ENCODE data around the gene PDCD7.
"Not testable (repeated sequence)": the region's sequence is repeated elsewhere in the genome, so short reads cannot be mapped to it uniquely, and the experiment has no call there.

PDCD7 gene

DNA sequence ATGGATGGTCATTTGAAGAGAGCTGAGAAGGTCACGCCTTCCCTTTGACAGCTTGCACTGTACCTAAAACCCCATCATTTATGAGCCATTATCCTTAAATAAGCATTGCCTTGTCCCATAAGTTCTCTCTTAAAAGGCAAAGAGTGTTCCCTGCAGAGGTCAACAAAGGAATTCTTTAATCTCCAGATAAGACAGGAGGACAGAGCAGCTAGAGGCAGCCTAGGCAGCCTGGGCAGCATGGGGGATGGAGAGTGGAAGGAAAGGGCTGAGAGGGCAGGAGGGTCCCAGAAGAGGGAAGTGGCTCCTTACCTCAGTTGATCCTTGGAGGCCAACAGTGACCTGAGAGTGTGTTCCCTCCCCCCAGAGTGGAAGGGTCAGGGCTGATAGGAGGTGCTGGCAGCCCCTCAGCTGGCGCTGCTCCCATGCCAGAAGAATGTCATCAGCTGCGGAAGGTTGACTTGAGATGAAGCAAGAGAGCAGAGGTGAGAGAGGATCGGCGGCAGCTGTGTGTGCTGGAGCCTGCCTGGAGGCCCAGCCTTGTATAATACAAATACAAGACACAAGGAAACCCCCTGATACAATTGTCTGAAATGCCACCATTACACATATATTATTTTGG is 44.3 kb downstream of the PDCD7 start:
- DNase-seq = no peak

- no peak for DNase-seq
Observed at GRCh38 chr15:65088643-65089021, 45.0 kb downstream of the PDCD7 start.

GRCh38 chr15:65087873-65088642 is 45.5 kb downstream of the PDCD7 start:
- no peak for DNase-seq

GRCh38 chr15:65087411-65087810 is 46.2 kb downstream of the PDCD7 start:
- DNase-seq = no peak

- no peak for DNase-seq
Observed at GRCh38 chr15:65086680-65087111, 46.9 kb downstream of the PDCD7 start.

DNA sequence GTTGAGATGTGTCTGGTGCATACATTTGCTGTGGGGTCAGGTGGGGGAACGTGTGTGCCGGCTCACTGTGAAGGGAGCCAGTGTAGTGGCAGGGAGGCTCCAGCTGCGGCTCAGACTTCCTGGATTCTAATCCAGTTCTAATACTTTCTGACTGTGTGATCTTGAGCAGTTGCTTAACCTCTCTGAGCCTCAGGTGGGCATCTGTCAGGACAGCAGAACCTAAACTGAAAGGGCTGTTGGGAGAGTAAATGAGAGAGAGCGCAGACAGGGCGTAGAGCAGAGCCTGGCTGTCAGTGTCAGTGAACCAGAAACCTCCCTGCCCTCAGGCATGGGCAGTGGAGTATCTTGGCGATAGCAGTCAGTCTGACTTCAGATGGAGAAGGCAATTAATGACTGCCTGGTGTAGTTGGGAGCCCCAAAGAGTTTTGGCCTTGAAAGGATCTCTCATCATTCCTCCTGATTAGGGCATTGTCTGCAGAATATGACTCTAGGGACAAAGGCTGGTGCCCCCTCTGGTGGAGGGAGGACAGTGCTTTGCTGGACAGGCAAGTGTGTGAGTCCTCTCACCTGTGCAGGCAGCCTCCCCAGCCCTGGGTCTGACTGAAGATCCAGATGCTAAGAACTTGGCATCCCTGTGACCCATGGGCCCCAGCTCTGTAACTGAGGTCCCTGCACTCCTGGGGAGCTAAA is 47.5 kb downstream of the PDCD7 start:
- no peak for DNase-seq

DNA sequence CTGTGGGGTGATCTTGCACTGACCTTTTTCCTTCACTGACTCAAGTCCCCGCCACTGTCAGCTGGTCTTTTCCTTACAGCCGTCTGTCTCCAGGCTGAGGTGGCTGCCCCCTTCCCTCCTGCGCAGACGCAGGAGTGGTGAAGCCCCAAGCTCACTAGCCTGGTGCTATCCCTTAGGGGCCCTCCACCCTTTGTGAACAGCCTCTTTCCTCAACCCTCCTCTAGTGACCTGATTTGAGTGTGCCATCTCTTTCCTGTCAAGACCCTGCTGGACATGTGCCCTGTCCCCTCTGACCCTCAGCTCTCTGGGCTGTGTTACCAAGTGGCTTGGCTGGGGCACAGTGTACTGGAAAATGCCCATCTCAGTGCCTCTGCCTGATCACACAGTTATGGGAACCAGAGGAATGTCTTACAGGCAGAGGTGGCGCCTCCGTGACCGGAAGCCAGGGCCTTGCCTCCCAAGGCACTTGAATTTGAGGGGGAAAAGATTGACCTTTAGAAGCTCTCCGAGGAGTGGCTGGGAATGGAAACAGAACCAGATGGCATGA is 48.3 kb downstream of the PDCD7 start:
- no peak for DNase-seq

GRCh38 chr15:65084500-65085206 is 49.0 kb downstream of the PDCD7 start:
- DNase-seq = no peak

DNA sequence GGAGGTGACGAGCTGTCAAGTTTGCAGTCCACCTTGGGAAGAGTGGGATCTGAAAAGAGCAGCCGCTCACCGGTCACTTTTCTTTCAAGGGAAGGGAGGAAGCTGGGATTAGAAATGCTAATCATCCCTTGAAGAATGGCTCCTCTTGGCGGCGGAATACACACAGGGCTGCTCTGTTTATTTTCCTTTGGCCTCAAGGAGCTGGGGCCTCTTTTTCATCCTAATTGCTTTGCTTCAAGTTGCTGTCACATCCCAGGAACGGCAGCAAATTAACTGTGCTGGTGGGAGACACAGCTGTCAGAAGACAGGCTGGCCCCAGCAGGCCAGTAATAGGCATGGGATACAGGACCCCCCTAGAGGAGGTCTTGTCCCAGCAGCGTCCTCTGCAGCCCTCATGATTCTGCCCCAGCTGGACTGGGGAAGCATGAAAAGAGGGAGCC is 50.3 kb downstream of the PDCD7 start:
- DNase-seq = no peak

DNA sequence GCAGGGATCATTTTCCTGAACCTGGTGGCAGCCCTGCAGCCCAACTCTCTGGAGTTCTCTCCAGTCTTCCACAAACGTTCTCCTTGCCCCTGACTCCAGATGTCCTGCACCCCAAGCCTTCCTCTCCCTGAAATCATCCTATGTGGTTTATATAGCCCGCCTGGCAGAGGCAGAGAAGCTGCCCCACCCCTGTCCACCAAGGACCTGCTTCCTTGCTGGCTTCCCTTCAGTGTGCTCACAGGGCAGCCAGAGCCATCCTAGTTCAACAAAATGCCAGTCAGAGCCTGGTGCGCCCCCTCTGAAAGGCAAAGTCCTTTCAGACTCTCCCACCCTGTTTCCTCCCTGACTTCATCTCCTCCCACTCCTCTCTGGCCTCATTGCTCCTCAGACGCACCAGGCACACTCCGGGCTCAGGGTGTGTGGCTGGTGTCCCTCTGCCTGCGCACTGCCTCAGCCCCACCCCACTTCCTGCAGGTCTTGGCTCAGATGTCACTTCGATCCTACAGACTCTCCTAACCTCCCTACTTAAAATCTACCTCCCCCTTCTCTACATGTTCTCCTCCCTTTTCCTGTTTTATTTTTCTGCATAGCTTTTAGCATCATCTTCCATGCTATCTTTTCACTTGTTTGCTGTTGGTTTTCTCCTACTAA is 51.2 kb downstream of the PDCD7 start:
- no peak for DNase-seq

GRCh38 chr15:65081758-65082157 is 51.9 kb downstream of the PDCD7 start:
- DNase-seq = no peak

DNA sequence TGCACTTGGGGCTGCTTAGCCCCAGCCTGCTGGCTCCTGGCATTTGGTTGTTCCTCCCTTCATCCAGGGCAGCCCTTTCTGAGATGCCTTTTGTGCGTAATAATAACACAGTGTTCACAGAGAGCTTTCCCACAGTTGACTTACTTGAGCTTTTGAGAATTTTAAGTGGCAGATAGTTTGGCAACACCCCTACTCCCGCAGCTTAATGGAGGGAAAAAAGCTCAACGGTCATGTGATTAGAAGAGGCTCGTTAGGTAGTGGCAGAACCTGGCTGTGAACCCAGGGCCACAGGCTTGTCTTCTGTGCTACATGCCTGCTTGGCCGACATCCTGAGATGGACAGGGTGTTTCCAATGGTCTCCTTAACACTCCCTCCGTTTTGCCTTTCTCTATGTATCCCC is 52.3 kb downstream of the PDCD7 start:
- DNase-seq = no peak

- DNase-seq = no peak
Observed at GRCh38 chr15:65079580-65079979, 54.0 kb downstream of the PDCD7 start.

GRCh38 chr15:65077981-65078352 is 55.6 kb downstream of the PDCD7 start:
- no peak for DNase-seq

- no peak for DNase-seq
Observed at GRCh38 chr15:65077291-65077980, 56.2 kb downstream of the PDCD7 start.

- no peak for DNase-seq
Observed at GRCh38 chr15:65076486-65077290, 56.9 kb downstream of the PDCD7 start, which contains the start of gene KBTBD13. KBTBD13 (plus strand) TSS chr15:65076746; CDS start chr15:65076816, 70 bp downstream.

DNA sequence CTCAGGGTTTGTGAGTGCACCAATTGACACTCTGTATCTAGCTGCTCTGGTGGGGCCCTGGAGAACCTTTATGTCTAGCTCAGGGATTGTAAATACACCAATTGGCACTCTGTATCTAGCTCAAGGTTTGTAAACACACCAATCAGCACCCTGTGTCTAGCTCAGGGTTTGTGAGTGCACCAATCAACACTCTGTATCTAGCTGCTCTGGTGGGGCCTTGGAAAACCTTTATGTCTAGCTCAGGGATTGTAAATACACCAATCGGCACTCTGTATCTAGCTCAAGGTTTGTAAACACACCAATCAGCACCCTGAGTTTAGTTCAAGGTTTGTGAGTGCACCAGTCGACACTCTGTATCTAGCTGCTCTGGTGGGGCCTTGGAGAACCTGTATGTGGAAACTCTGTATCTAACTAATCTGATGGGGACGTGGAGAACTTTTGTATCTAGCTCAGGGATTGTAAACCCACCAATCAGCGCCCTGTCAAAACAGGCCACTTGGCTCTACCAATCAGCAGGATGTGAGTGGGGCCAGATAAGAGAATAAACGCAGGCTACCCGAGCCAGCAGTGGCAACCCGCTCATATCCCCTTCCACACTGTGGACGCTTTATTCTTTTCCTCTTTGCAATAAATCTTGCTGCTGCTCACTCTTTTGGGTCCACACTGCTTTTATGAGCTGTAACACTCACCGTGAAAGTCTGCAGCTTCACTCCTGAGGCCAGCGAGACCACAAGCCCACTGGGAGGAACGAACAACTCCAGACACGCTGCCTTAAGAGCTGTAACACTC is 57.8 kb downstream of the PDCD7 start:
- not testable (repeated sequence) for DNase-seq

DNA sequence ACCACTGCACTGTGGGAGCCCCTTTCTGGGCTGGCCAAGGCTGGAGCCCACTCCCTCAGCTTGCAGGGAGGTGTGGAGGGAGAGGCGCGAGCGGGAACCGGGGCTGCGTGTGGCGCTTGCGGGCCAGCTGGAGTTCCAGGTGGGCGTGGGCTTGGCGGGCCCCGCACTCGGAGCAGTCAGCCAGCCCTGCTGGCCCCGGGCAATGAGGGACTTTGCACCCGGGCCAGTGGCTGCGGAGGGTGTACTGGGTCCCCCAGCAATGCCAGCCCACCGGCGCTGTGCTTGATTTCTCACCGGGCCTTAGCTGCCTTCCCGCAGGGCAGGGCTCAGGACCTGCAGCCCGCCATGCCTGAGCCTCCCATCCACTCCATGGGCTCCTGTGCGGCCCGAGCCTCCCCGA is 58.7 kb downstream of the PDCD7 start:
- DNase-seq = not testable (repeated sequence)

DNA sequence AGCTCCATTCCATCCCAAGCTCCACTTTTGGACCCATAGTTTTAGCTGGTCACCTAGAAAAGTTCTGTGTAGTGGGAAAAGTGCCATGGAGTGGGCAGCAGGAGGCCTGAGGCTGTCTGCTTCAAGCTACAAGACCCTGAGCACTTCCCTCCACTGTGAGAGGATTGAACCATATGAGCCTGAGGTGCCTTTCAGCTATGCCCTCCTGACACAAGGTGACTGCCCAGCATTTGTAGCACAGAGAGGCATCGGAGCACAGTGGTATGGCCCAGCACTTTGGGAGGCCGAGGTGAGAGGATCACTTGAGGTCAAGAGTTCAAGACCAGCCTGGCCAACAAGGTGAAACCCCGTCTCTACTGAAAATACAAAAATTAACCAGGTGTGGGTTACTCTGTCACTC is 61.0 kb downstream of the PDCD7 start:
- DNase-seq = no peak

GRCh38 chr15:65072027-65072426 is 61.6 kb downstream of the PDCD7 start:
- no peak for DNase-seq
